Muscle of back (tissue), 13 donors: Measurements from ENCODE around the gene RGS16. TPM values are rescaled to one million over a fixed set of nuclear protein-coding genes. Genes with fewer than 3 reads are reported as not detected.
"Not testable (repeated sequence)": the region's sequence is repeated elsewhere in the genome, so short reads cannot be mapped to it uniquely, and the experiment has no call there.

Source experiments
- DNase-seq, 3 donors: peaks; one replicate each; pipeline versions ENCODE4 v3.0.0 to v3.0.0-alpha.2; 2013
- long read RNA-seq, 9 donors: transcript quantifications; one replicate each; lab custom pipeline, GENCODE V29; 2026
- polyA plus RNA-seq, 10 donors: library from polyadenylated mRNA; unstranded; fragments of 120-200 nt; gene quantifications; one replicate each; pipeline ENCODE4 v1.2.1, GENCODE V29; 2013; ENCODE audit not compliant: insufficient read length in 10 of 10

RGS16 gene
- 10 to 100 TPM in 7 of 10 donors, 1 to 10 TPM in 3; 5.0 to 26.6 (median 10.6) TPM for polyA plus RNA-seq
- long read RNA-seq, donor 1, transcript RGS16-201 (5 exons, 2,427 nt) = major isoform, 10 of 10 reads
- long read RNA-seq, donor 1, partial matches to known transcripts = 0 of 10 reads
- long read RNA-seq, donor 1, other reads (novel, unspliced or antisense) = 0 of 10 reads
- long read RNA-seq, donor 2, transcript RGS16-201 (5 exons, 2,427 nt) = major isoform, 8 of 8 reads
- long read RNA-seq, donor 2, partial matches to known transcripts = 0 of 8 reads
- long read RNA-seq, donor 2, other reads (novel, unspliced or antisense) = 0 of 8 reads
- long read RNA-seq, donor 3 = 0 reads
- long read RNA-seq, donor 4, partial matches to known transcripts = 0 of 3 reads
- long read RNA-seq, donor 4, other reads (novel, unspliced or antisense) = 0 of 3 reads
- long read RNA-seq, donor 5, transcript RGS16-201 (5 exons, 2,427 nt) = major isoform, 21 of 21 reads
- long read RNA-seq, donor 5, partial matches to known transcripts = 0 of 21 reads
- long read RNA-seq, donor 5, other reads (novel, unspliced or antisense) = 0 of 21 reads
- long read RNA-seq, donor 6, partial matches to known transcripts = 0 of 4 reads
- long read RNA-seq, donor 6, other reads (novel, unspliced or antisense) = 0 of 4 reads
- long read RNA-seq, donor 7, transcript RGS16-201 (5 exons, 2,427 nt) = major isoform, 6 of 6 reads
- long read RNA-seq, donor 7, partial matches to known transcripts = 0 of 6 reads
- long read RNA-seq, donor 7, other reads (novel, unspliced or antisense) = 0 of 6 reads
- long read RNA-seq, donor 8, partial matches to known transcripts = 0 of 2 reads
- long read RNA-seq, donor 8, other reads (novel, unspliced or antisense) = 0 of 2 reads
- long read RNA-seq, donor 9, partial matches to known transcripts = 0 of 2 reads
- long read RNA-seq, donor 9, other reads (novel, unspliced or antisense) = 0 of 2 reads

DNA sequence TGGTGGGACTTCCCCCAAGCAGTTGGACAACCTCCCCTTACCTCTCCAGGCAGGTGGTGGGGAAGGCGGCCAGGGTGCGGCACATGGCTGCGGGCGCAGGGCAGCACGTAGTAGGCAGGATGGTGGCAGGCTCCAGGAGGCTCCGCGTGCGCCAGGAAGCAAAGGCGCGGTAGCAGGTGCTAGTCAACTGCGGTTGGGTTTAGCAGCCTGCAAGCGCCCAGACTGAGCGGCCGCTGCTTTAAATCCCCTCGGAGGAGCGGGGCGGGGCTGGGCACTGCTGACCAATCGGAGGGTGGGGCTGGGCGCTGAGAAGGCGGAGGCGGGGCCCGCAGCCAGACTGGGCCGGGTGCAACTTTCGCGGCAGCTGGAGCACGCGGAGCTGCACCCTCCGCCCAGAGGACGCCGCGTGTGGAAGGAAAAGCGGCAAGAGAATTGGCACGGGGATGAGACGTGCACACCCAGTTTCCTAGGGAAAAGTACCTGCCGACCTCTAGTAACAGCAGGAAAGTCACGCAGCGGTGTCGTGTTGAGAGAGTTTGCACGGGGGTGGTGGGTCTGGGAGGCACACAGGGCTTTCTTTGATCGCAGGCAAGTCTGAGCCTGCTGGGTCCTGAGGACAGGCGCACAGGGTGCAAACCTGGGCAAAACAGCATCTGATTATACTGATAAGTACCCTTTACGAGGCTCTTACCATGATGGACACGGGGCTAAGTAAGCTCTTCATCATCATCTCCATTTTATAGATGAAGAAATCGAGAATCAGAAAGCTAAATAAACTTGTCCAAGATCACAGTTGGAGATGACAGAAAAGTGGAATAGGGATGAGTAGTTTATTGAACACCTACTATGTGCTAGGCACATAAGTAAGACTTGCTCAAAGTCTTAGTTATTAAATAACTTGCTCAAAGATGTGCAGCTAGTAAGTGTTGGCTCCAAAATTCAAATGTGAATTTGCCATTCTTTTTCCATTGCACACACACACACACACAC is at the start of gene RGS16:
Gene RGS16, minus strand, starts transcription at position 215 of the 990 bp plus-strand sequence. Its CDS starts 130 bp downstream, at position 85.
- peak; percentile 83 to 96 (median 93) for DNase-seq

DNA sequence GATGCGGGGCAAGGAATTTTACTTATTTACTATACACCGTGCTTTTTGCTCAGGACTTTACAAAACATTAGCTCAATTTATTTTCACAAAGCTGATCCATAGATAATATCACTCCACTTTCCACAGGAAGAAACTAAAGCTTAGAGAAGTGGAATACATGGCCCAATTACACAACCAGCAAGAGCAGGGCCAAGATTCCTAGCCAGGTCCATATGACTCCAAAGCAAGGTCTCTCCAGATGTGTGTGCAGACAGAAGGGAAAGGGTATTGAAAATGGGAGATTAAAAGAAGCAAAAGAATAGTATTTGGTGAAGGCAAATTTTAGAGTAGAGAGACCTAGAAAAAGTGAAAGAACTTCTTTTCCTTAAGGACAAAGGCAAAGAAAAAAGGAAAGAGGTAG is 49.8 kb upstream of the RGS16 start:
- DNase-seq = peak in 1 of 3 donors; percentile 68

- DNase-seq = no peak
Observed at GRCh38 chr1:182652933-182653332, 48.7 kb upstream of the RGS16 start.

GRCh38 chr1:182651339-182651724 is 47.1 kb upstream of the RGS16 start:
- DNase-seq = peak; percentile 41 to 84 (median 66)

GRCh38 chr1:182650678-182651338 is 46.6 kb upstream of the RGS16 start:
- DNase-seq = no peak

GRCh38 chr1:182649041-182649440 is 44.9 kb upstream of the RGS16 start:
- no peak for DNase-seq

DNA sequence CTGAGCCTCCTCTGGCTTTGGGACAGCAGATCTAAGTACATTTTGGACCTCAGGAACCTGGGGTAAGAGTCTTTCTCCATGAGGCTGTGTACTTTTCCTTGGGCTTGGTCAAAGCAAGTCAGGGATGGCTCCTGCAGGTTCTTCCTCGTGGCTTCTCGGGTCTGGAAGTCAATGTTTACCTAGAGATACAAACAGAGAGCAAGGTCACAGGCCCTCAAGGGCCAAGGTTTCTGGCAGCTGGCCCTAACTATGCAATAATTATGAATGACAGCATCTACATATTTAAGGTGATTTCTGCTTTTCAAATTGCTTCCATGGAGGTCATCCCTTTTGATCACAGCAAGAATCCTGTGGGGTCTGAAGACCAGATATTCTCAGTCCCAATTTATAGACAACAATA is 42.5 kb upstream of the RGS16 start:
- no peak for DNase-seq

DNA sequence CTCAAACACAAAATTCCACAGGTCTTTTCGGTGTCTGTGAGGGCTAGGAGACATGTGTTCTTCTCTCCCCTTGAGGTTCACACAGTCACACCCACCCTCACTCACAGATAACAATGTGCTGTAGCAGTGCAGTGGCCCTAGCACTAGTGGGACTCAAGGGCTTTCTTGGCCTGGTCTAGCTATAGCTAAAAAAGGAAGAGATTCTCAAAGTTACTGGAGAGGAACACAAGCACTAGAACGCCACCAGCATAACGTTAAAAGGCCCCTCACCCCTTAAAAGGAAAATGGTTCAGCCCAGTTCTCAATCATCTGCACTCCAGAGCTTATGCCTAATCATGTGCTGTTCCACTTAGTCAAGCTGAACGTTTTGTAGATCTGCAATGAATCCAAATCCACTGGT is 40.7 kb upstream of the RGS16 start:
- DNase-seq = no peak

- DNase-seq = no peak
Observed at GRCh38 chr1:182643699-182644098, 39.5 kb upstream of the RGS16 start.

DNA sequence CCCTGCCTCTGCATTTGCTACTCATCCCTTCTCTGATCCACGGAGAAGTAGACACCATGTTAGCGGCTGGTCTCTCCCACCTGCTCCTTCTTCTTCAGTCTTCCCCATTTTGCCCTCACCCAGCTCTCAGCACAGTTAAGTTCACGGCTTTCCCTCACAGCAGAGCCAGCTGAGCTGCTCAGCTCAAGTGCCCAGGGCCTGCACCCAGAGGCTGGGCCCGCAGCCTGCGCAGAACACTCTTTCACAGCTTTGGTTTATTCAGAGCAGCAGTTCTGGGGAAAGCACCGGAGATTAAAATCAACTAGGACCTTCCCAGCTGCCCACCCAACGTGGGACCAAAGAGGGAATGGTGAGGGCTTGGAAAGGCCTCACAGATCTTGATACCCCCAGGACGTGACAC is 38.3 kb upstream of the RGS16 start:
- DNase-seq = no peak

DNA sequence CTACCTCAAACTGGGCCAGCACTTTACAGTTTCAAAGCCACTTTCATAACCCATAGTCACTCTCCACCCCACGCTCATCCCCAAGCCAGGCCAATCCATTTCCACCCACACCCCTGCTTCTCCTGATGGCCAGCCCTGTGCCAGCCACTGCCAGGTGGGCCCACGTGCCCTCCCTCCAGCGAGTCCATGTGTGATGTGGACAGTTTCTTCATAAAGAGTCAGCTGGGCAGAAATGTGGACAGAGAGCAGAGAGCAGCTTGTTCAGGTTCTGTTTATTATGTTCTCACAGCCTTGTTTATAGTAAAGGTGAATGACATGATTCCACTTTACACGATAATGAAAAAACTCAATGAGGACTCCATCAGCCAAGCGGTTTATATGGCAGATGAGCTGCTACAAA is 37.4 kb upstream of the RGS16 start:
- DNase-seq = no peak

GRCh38 chr1:182639330-182639729 is 35.1 kb upstream of the RGS16 start:
- no peak for DNase-seq

GRCh38 chr1:182637769-182638168 is 33.6 kb upstream of the RGS16 start:
- DNase-seq = no peak

- no peak for DNase-seq
Observed at GRCh38 chr1:182635871-182636270, 31.7 kb upstream of the RGS16 start.

GRCh38 chr1:182634306-182635072 is 30.3 kb upstream of the RGS16 start:
- DNase-seq = peak in 2 of 3 donors; percentile 46 to 62

GRCh38 chr1:182633657-182634281 is 29.6 kb upstream of the RGS16 start:
- DNase-seq = peak in 1 of 3 donors; percentile 55

- DNase-seq = no peak
Observed at GRCh38 chr1:182633031-182633430, 28.8 kb upstream of the RGS16 start.

- not testable (repeated sequence) for DNase-seq
Observed at GRCh38 chr1:182632441-182632857, 28.3 kb upstream of the RGS16 start.

GRCh38 chr1:182631954-182632353 is 27.8 kb upstream of the RGS16 start:
- no peak for DNase-seq
